Osteocyte (in vitro differentiated cells): ENCODE results near the gene FRS3. TPM values are rescaled to one million over a fixed set of nuclear protein-coding genes. Genes with fewer than 3 reads are reported as not detected.

Experiments used
- DNase-seq: peaks from one replicate; pipeline ENCODE4 v3.0.0; 2021; ENCODE audit warnings: mixed read lengths; ENCODE audit not compliant: unreplicated experiment; ENCODE audit errors: extremely low spot score
- H3K27ac Mint-ChIP-seq: one replicate; pipeline ENCODE4 v1.8.0; 2021; ENCODE audit warnings: mild to moderate bottlenecking, mixed read lengths; ENCODE audit not compliant: unreplicated experiment
- H3K27me3 Mint-ChIP-seq: one replicate; pipeline ENCODE4 v1.8.0; 2021; ENCODE audit warnings: mixed read lengths; ENCODE audit not compliant: unreplicated experiment
- H3K36me3 Mint-ChIP-seq: one replicate; pipeline ENCODE4 v1.8.0; 2021; ENCODE audit warnings: mixed read lengths; ENCODE audit not compliant: unreplicated experiment
- H3K4me1 Mint-ChIP-seq: one replicate; pipeline ENCODE4 v1.8.0; 2021; ENCODE audit warnings: mixed read lengths; ENCODE audit not compliant: unreplicated experiment
- H3K4me3 Mint-ChIP-seq: one replicate; pipeline ENCODE4 v1.8.0; 2021; ENCODE audit warnings: mild to moderate bottlenecking, moderate library complexity, mixed read lengths; ENCODE audit not compliant: unreplicated experiment
- H3K9me3 Mint-ChIP-seq: one replicate; pipeline ENCODE4 v1.8.0; 2021; ENCODE audit warnings: mixed read lengths; ENCODE audit not compliant: unreplicated experiment
- CTCF ChIP-seq: fragments of 200-600 bp; sonication (generic); IDR thresholded peaks from 2 replicates; pipeline ENCODE4 v1.5.0; 2021; ENCODE audit warnings: antibody characterized with exemption, mild to moderate bottlenecking, moderate library complexity
- total RNA-seq: library from RNA; stranded (reverse); gene quantifications from 2 replicates; pipeline ENCODE4 v1.2.1, GENCODE V29; 2021

FRS3 gene
- total RNA-seq, 1 donor from 2014 or later = 3.9 TPM

DNA sequence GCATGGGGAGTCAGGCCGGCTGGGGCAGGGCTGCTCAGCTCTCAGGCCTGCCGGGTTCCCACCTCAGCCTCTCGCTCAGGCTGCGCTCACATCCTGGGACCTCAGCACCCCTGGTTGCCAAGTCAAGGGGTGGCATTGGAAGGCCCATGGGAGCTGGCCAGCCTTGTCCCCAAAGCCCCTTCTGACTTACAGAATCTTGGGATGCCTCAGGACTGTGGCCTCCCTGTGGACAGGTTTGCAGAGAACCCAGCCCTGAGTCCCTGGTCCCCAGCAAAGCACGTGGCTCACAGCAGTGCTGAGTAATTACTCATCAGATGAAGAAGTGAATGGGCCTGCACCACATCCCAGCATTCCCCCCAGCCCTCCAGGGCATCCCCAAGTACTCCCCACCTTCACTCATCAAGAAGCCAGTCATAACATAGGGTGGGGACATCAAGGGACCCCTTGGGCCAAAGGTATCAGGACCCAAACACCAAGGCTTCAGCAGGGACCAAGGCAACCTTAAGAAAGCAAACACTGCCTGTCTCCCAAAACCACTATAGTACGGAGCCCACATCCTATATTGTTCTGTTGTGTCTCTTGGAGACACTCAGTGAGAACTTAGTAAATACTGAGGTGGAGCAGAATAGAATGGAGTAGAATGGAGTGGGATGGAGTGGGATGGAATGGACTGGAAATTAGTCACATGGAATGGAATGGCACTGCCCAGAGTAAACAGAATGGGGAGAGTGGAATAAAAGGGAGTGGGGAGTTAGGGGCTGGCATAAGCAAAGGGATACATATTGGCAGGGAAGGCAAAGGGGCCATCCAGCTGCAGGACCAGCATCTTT lies 36.1 kb downstream of the FRS3 start:
- H3K27ac Mint-ChIP-seq = no peak overlapping the region
- no peak overlapping the region for H3K4me3 Mint-ChIP-seq
- no peaks in the 10 kb centered on the region for H3K9me3 Mint-ChIP-seq
- no peak for DNase-seq
- H3K4me1 Mint-ChIP-seq = no peaks in the 10 kb centered on the region
- TF ChIP-seq CTCF = no peak
- no peaks in the 10 kb centered on the region for H3K27me3 Mint-ChIP-seq
- no peaks in the 10 kb centered on the region for H3K36me3 Mint-ChIP-seq

- Mint-ChIP-seq H3K27ac (no peak overlapping the region), H3K36me3 (no peaks in the 10 kb centered on the region), H3K4me3 (no peak overlapping the region), H3K9me3 (no peaks in the 10 kb centered on the region), H3K27me3 (no peaks in the 10 kb centered on the region), H3K4me1 (no peaks in the 10 kb centered on the region)
- no peak for DNase-seq
- TF ChIP-seq CTCF = no peak
These were observed 37.8 kb downstream of the FRS3 start for GRCh38 chr6:41741625-41742490.

DNA sequence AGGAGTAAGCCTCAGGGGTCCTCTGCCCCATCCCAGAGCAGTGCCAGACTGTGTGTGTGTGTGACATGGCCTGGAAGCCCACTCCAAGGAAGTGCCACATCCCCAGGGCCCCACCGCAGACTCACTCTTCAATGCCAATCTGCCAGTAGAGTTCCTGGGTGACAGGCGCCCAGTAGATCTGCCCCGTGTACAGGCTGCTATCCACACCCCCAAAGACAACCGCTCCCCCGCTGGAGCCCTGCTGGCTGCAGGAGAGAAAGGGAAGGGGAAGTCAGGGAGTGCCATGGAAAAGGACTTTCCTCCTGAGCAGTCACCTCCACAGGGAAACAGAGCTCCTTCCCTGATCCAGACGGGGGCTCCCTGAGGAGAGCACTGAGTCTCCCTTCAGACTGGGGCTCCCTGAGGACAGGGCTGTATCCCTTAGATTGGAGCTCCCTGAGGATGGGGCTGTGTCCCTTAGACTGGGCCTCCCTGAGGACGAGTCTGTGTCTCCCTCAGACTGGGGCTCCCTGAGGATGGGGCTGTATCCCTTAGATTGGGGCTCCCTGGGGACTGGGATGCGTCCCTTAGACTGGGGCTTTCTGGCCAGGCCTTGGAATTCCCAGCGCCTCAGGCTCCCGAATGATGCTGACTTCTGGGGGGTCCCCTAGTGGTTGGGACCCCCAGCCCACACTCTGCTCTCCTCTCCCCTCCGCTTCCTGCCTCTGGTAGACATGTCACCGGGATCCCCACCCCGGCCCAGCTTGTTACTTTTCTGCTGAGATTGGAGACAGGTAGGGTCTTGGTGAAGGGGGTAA lies 39.1 kb downstream of the FRS3 start:
- Mint-ChIP-seq H3K27ac (no peak overlapping the region), H3K27me3 (no peaks in the 10 kb centered on the region)

DNA sequence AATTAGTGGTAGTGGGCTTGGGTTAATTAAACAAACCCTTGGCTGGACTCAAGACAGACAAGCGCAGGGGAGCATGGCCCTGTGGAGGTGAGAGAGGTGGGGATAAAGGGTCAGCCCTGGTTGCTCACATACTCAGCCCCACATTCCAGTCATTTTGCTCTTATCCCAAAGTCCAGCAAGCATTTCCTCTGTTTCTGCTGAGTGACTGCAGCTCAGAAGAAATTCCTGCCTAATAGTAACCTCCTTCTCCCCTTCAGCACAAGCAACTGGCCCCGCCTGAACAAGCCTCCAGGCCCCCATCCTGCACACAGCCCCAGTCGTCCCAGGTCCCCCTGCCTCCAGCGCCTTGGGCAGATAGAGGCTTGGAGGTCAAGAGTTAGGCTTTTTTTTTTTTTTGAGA lies 40.7 kb downstream of the FRS3 start:
- H3K4me1 Mint-ChIP-seq = peaks cover 4% of the 10 kb centered on the region
- no peak overlapping the region for H3K4me3 Mint-ChIP-seq
- no peak for DNase-seq
- no peak for TF ChIP-seq CTCF
- H3K36me3 Mint-ChIP-seq = no peaks in the 10 kb centered on the region
- no peaks in the 10 kb centered on the region for H3K27me3 Mint-ChIP-seq
- no peaks in the 10 kb centered on the region for H3K9me3 Mint-ChIP-seq
- H3K27ac Mint-ChIP-seq = no peak overlapping the region

More for the DNA sequence above, 39.1 kb downstream of the FRS3 start:
- Mint-ChIP-seq H3K4me3 (no peak overlapping the region), H3K4me1 (peaks cover 3% of the 10 kb centered on the region), H3K9me3 (no peaks in the 10 kb centered on the region), H3K36me3 (no peaks in the 10 kb centered on the region)
- DNase-seq = no peak
- TF ChIP-seq CTCF = no peak
